HG03558 (cell line): ENCODE measurements around the gene WDFY3.

Experiments
- ATAC-seq: cut with Tn5 transposase; IDR thresholded peaks from one replicate; pipeline ENCODE4 v1.9.1; 2021; ENCODE audit warnings: moderate number of reproducible peaks; ENCODE audit not compliant: unreplicated experiment; ENCODE audit errors: extremely low read depth

WDFY3 gene

DNA sequence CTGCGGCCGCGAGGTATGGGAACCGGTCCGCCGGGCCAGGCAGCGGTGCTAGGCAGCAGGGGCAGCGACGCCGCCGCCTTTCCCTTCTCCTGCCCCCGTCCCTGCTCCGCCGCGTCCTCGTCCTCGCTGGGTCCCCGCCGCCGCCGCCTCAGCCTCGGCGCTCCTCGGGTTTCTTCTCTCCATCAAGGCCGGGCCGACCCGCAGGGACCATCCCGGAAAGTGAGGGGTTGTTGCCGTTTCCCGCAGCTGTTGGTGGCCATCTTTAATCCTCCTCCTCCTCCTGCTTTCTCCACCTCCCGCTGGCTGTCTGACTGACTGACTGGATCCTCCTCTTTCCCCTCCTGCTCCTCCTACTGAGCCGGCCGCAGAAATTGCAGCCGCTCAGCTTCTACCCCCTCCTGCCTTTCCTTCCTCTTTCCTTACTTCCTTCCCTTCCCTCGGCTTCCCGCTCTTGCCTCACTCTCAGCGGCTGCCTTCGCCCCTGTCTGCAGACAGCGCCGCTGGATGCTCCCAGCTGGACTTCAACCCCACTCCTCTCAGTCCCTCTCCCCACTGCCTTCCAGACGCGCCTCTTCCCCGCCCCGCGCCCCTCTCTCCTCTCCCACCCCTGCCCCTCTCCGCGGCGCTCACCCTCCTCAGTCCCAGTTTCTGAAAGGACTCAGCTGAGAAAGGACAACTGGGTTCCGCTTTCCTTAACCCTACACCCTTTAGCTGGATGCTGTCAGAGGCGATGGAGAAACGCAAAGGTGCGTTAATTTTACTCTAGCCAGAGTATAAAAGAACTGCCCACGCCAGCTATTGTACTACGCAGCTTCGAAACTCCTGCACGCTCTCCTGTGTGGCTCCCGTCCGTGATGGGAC, at the start of gene WDFY3:
TSS of gene WDFY3 (minus strand) at position 309 of the 861 bp plus-strand sequence. CDS start 106,099 bp downstream, outside the sequence.
- ATAC-seq: no peak

DNA sequence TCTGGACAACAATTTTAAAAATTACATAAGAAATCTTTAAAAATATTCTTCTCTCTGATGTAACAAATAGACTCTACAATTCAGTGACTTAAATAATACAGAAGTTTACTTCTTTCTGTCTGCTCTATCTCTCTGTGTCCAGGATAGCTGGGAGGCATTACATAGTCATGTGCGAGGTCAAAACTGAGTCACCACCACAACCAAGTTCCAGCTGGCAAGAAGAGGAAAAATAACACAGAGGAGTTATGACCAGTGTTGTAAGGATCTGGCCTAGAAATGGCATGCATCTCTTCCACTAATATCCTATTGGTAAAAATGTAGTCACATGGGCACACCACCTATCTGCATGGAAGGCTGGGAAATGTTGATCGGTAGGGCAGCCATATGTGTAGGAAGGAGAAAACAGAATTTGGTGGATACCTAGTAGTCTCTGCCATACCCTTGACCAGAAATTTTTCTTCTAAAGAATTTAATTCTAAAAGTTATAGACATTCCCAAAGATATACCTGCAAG, 39.4 kb upstream of the WDFY3 start:
- no peak for ATAC-seq

DNA sequence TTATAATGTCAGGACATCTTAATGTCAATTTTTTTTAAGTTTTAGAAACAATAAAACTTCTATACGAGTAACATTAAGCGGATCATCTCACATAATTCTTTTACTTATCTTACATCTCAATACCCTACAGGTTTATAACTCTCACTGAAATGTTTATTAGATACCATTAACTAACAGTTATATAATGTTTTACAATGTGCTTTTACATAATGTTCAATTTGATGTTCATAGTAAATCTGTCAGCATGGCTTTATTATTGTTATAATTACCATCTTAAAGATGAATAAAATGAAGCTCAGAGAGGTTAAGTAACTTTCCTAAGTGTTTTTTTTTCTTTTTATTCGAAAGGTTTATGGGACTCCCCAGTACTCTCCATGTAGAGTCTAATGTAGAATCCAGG, 33.9 kb upstream of the WDFY3 start:
- no peak for ATAC-seq

GRCh38 chr4:84995386-84995785, 28.9 kb upstream of the WDFY3 start:
- no peak for ATAC-seq

DNA sequence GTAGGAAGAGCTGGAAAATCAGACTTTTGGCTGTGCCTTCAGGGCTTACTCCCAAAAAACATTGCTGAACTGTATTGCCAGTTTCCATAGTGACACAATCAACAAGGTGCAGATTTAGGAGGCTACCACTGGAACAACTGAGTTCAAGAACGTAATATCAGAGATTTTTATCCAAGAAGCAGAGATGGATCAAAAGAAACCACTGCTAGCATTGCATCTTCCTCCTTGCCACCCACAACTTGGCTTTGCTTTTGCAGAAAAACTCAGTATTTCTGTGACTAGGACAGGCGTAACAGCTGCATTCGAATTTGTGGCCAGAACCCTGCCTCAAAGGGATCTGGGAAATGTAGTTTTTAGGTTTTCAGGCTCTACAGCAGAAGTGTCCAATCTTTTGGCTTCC, 27.8 kb upstream of the WDFY3 start:
- no peak for ATAC-seq

DNA sequence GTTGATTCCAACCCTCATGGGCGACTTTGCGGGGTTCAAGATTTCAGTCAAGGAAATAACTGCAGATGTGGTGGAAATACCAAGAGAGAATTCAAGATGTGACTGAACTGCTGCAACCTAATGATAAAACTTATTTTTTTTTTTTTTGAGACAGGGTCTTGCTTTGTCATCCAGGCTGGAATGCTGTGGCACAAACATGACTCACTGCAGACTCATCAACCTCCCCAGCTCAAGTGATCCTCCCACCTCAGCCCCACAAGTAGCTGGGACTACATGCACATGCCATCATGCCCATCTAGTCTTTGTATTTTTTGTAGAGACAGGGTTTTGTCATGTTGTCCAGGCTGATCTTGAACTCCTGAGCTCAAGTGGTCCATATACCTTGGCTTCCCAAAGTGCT, 19.5 kb upstream of the WDFY3 start:
- ATAC-seq: no peak

- ATAC-seq: no peak
These were observed 10.9 kb upstream of the WDFY3 start for GRCh38 chr4:84977396-84977795.

- no peak for ATAC-seq
These were observed 7.4 kb upstream of the WDFY3 start for GRCh38 chr4:84973856-84974255.

- no peak for ATAC-seq
These were observed 4.9 kb upstream of the WDFY3 start for GRCh38 chr4:84971319-84971932.

- ATAC-seq: no peak
These were observed 2.4 kb upstream of the WDFY3 start for GRCh38 chr4:84968925-84969324.

DNA sequence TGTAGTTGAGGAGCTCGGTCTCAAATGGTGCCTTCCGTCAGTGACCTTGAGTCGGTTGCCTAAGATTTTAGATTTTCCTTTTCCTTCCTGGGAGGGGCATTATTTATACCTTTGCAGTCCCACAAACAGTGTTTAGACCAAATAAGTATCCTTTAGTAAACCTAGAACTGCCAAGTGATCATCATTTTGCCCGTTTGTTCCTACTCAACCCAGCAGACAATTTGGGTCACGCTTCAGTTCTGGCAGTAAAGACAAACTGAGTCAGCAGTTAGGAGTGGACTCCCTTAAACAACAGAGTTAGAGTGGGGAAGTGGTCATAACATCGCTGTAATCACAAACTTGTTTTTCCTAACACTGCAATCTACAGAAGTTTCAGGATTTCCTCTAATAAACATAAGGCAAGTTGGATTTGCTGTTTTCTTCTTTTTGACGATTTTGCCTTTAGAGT, 777 bp upstream of the WDFY3 start:
- ATAC-seq: no peak

DNA sequence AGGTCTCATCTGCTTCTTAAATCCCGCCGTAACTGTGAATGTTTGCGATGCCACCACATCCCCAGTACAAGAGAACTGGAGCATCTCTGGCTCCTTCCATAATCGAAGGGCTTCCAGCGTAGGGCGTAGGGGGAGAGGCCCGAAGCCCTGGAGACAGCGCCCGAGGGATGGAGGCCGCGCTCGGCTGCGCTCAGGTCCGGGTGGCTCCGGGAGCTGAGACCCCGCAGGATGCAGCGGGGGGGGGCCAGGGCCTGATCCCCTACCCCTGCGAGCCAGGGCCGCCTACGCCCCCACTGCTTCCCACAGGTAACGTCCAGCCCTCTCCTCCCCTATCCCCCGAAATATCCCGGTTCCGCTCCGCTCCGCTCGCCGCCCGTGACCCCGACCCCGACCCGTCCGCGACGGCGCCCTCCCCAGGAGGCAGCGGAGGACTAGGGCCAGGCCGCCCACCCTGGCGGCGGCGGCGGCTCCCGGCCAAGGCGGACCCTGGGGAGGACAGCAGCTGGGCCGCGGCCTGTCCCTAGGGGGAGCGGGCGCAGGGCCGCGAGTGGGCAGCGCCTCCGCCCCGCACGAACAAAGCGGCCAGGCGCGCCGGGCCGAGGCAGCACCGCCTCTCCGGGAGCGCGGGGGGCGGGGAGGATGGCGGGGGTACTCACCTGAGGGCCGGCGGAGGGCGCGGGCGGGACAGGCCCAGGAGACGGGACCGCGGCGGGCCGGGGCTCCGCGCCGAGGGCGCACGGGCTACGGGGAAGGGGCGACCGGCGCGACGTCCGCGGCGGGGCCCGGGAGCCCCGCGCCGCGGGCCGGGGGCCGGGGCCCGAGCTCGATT, 723 bp downstream of the WDFY3 start:
- no peak for ATAC-seq

GRCh38 chr4:84964995-84965552, 1.4 kb downstream of the WDFY3 start:
- ATAC-seq: no peak

GRCh38 chr4:84962102-84962501, 4.4 kb downstream of the WDFY3 start:
- ATAC-seq: no peak

GRCh38 chr4:84958434-84958833, 8.1 kb downstream of the WDFY3 start:
- ATAC-seq: no peak

DNA sequence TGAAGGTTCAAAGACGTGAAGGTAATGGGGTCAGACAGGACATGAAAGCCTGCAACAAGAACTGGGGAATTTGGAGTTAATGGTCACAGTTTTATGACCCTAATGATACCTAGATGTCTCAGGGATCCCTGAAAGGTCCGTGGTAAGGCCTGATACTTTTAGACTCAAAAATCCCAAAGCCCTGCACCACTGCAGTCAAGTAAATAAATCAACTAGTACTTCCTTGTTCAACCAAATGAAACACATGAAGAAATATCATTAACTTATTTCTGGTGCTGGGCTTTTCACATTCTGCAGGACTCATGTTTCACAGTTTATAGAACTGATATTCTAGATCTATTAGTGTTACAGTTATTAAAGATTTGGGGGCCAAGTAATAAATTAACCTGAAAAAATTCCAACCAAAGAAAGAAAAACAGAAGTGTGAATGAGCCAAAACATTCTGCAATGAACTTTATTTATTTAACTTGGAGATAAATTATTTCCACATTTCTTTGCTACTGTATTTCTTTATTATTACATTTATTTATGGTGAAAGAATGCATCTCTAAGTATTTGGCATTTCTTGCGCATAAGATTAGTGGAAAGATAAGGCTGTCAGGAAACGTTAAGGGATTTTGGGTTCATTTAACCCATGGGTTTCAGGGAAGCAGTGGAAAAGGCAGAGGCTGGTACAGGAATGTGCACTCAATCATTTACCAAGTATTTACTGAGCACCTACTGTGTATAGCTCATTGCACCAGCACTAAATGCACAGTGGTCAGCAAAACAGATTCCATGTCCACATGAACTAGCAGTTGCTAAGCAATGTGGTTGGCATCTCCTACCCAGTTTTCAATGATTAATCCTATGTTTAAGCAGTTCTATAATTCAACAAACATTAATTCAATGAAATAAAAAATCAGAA, 8.7 kb downstream of the WDFY3 start:
- ATAC-seq: no peak

DNA sequence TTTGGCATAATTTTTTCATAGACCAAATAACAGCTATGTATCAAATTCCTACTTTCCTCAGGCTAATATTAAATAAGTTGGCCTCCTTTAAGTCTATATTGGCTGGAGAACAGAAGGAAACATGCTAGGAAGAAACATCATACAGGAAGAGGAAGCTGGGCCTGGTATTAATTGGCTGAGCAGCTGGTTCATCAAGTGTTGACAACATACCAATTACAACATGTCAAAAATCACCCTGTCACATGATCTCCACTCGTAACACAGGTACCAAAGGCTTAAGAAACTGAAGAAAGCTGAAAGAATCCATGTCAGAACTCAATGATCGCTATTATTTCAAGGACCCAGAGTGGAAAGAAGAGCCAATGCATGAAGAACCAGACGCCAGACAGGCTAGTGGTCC, 10.5 kb downstream of the WDFY3 start:
- ATAC-seq: no peak

DNA sequence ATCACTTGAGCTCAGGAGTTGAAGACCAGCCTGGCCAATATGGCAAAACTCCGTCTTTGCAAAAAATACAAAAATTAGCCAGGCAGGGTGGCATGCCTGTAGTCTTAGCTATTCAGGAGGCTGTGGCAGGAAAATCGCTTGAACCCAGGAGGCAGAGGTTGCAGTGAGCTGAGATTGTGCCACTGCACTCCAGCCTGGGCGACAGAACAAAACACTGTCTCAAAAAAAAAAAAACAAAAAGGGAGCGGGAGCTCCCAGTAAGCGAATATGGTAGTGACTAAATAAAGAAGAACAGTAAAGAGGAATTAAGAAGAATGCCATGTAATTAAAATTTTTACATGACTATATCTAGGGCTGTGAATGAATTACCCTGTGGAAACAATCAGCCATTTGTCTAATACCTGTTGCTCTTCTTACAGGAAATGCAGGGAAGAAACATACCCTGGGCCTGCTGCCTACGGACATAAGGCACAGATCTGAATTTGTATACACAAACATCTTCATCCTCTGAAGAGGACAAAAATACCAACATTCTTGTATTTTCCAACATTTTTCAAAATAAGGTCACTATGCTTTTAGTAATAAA, 11.4 kb downstream of the WDFY3 start:
- no peak for ATAC-seq

DNA sequence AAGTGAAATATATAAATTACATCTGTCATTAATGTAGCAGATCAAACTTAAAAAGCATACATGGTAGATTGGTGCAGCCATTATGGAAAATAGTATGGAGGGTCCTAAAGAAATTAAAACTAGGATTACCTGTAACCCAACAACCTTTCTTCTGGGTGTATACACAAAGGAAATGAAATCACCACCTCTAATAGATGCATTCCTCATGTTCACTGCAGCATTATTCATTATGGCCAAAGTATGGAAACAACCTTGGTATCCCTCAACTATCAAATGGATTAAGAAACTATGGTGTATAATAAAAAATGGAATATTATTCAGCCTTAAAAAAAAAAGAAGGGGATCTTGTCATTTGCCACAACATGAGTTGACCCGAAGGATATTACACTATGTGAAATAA, 13.7 kb downstream of the WDFY3 start:
- ATAC-seq: no peak
